Osteoblast (primary cell): ENCODE data around the gene CCT7. TPM values are rescaled to one million over a fixed set of nuclear protein-coding genes. Genes with fewer than 3 reads are reported as not detected.
"Not testable (repeated sequence)": the region's sequence is repeated elsewhere in the genome, so short reads cannot be mapped to it uniquely, and the experiment has no call there.

Experiments
- DNase-seq: peaks from one replicate; pipeline ENCODE4 v3.0.0; 2011; ENCODE audit warnings: low spot score, mixed read lengths; ENCODE audit not compliant: insufficient read length; ENCODE audit errors: missing footprints
- H2AFZ ChIP-seq: 2 replicates; pipeline ENCODE4 v1.6.0; 2011; ENCODE audit warnings: mild to moderate bottlenecking, low read length
- H3K27ac ChIP-seq: 2 replicates; pipeline ENCODE4 v1.5.1; 2011; ENCODE audit warnings: mild to moderate bottlenecking, low read depth, low read length, moderate library complexity
- H3K27me3 ChIP-seq: 2 replicates; pipeline ENCODE4 v1.6.0; 2012; ENCODE audit warnings: mild to moderate bottlenecking, control low read depth, inconsistent platforms, low read length, moderate library complexity; ENCODE audit not compliant: insufficient read depth
- H3K36me3 ChIP-seq: 2 replicates; pipeline ENCODE4 v1.5.1; 2011; ENCODE audit warnings: mild to moderate bottlenecking, low read length, control low read depth, moderate library complexity; ENCODE audit not compliant: insufficient read depth
- H3K4me1 ChIP-seq: 2 replicates; pipeline ENCODE4 v1.5.1; 2011; ENCODE audit warnings: mild to moderate bottlenecking, low read length, control low read depth, moderate library complexity; ENCODE audit not compliant: insufficient read depth
- H3K4me2 ChIP-seq: 2 replicates; pipeline ENCODE4 v1.6.0; 2011; ENCODE audit warnings: mild to moderate bottlenecking, low read length; ENCODE audit not compliant: insufficient read depth
- H3K4me3 ChIP-seq: fragments of 200-600 bp; sonication (generic); 3 replicates; pipeline ENCODE4 v1.5.1; 2012; ENCODE audit warnings: mild to moderate bottlenecking, low read length, inconsistent platforms; ENCODE audit not compliant: insufficient read depth
- H3K79me2 ChIP-seq: 2 replicates; pipeline ENCODE4 v1.6.0; 2012; ENCODE audit warnings: mild to moderate bottlenecking, low read length, control low read depth, inconsistent platforms; ENCODE audit not compliant: insufficient read depth
- H3K9me3 ChIP-seq: 2 replicates; pipeline ENCODE4 v1.5.1; 2011; ENCODE audit warnings: low read depth, low read length, control low read depth
- H4K20me1 ChIP-seq: 2 replicates; pipeline ENCODE4 v1.6.0; 2012; ENCODE audit warnings: mild to moderate bottlenecking, low read length, control low read depth; ENCODE audit not compliant: insufficient read depth
- total RNA-seq: library from RNA; depleted of rRNA; stranded (reverse); fragments of >200 nt; gene quantifications from 2 replicates; pipeline ENCODE4 v1.2.3, GENCODE V29; 2012
- TF ChIP-seq, protein P1 (sequence below): IDR thresholded peaks from 2 replicates; pipeline ENCODE4 v1.5.1; 2011; ENCODE audit warnings: mild to moderate bottlenecking, low read depth, low read length, moderate library complexity; ENCODE audit errors: extremely low read depth

The CCT7 gene
- total RNA-seq, 1 donor: 200 TPM

DNA sequence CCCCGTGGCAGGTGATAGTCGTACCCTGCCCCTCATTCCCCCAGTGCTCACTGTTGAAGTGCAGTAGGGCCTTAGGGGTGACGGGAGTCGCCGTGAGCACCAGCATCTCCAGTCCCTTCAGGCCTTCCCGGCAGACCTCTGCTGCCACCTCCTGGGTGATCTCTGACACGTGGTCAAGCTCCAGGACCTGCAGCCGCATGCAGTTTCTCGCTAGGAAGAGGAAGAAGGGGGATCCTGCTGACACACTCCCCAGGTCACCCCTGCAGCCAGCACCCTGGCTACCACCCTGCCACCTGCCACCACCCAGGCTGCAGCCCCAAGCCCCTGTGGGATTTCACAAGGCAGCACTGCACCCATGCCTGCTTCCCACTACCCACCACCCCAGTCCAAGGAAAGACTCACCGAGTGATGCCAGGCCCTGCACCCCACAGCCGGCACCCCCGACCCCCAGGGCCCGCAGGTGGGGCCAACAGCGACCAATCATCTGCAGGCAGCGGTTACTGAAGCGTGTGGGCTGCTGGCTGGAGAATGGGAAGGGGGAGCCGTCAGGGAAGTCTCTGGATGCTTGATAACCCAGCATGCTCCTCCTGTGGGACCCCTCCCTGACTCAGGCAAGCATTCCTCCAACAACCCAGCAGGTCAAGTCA is 26.4 kb downstream of the CCT7 start:
- H2AFZ ChIP-seq: no peak overlapping the region
- H3K36me3 ChIP-seq: no peaks in the 10 kb centered on the region
- H3K4me2 ChIP-seq: no peak overlapping the region
- TF ChIP-seq, protein P1, sequence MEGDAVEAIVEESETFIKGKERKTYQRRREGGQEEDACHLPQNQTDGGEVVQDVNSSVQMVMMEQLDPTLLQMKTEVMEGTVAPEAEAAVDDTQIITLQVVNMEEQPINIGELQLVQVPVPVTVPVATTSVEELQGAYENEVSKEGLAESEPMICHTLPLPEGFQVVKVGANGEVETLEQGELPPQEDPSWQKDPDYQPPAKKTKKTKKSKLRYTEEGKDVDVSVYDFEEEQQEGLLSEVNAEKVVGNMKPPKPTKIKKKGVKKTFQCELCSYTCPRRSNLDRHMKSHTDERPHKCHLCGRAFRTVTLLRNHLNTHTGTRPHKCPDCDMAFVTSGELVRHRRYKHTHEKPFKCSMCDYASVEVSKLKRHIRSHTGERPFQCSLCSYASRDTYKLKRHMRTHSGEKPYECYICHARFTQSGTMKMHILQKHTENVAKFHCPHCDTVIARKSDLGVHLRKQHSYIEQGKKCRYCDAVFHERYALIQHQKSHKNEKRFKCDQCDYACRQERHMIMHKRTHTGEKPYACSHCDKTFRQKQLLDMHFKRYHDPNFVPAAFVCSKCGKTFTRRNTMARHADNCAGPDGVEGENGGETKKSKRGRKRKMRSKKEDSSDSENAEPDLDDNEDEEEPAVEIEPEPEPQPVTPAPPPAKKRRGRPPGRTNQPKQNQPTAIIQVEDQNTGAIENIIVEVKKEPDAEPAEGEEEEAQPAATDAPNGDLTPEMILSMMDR: peak; percentile 55
- H4K20me1 ChIP-seq: peaks cover 4% of the 10 kb centered on the region
- peak; percentile 98 for DNase-seq
- no peaks in the 10 kb centered on the region for H3K79me2 ChIP-seq
- H3K27ac ChIP-seq: no peak overlapping the region
- H3K4me1 ChIP-seq: no peaks in the 10 kb centered on the region
- no peaks in the 10 kb centered on the region for H3K9me3 ChIP-seq
- H3K27me3 ChIP-seq: no peaks in the 10 kb centered on the region
- no peak overlapping the region for H3K4me3 ChIP-seq

DNA sequence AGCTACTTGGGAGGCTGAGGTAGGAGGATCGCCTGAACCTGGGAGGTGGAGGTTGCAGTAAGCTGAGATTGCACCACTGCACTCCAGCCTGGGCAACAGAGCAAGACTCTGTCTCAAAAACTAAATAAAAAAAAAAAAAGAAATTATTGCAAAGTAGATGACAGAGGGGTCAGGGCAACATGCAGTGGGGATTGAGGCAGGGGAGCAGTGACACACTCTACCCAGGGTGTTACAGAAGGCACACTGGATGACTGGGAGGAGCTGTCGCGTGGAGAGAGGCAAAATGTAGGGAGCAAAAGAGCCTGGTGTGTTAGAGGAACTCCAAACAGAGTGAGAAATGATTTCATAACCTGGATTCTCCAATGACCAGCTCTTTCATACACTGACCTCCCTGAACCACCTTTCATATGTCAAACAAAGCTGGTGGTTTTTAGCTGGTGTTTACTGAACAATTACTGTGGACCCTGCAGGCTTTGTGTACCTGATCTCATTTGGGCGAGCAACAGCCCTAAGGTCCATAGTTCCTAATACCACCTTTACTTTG is 28.1 kb downstream of the CCT7 start:
- peaks cover 3% of the 10 kb centered on the region for H3K27me3 ChIP-seq
- H3K27ac ChIP-seq: no peak overlapping the region
- no peaks in the 10 kb centered on the region for H3K4me1 ChIP-seq
- H3K36me3 ChIP-seq: no peaks in the 10 kb centered on the region
- no peaks in the 10 kb centered on the region for H3K9me3 ChIP-seq
- TF ChIP-seq, protein P1: no peak
- no peaks in the 10 kb centered on the region for H4K20me1 ChIP-seq
- no peak overlapping the region for H2AFZ ChIP-seq
- H3K4me2 ChIP-seq: no peak overlapping the region
- DNase-seq: no peak
- H3K4me3 ChIP-seq: no peak overlapping the region
- no peaks in the 10 kb centered on the region for H3K79me2 ChIP-seq

DNA sequence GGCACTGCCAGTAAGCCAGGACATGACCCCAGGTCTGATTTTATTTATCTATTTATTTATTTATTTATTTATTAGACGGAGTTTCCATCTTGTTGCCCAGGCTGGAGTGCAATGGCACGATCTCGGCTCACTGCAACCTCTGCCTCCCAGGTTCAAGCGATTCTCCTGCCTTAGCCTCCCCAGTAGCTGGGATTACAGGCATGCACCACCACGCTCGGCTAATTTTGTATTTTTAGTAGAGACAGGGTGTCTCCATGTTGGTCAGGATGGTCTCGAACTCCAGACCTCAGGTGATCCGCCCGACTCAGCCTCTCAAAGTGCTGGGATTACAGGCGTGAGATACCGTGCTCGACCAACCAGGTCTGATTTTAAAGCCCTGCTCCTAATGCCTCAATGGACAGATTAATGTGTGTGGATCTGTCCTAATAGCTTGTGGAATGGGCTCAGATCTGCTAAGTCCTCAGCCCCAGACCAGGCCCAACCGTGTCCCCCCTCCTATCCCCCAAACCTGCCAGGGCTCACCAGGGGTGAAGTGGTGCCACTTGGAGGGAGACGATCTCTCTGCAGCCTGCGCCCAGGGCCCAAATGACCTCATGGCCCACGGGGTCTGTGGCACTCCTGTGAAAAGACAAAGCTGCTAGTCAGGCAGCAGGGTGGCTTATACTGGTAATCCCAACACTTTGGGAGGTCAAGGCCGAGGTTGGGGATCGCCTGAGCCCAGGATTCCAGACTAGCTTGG is 28.8 kb downstream of the CCT7 start:
- H3K4me2 ChIP-seq, H3K4me1 ChIP-seq, H3K27me3 ChIP-seq, H3K9me3 ChIP-seq, H2AFZ ChIP-seq, H3K27ac ChIP-seq, H4K20me1 ChIP-seq, H3K4me3 ChIP-seq, H3K79me2 ChIP-seq, H3K36me3 ChIP-seq: not testable (repeated sequence)
- peak; percentile 64 for DNase-seq

DNA sequence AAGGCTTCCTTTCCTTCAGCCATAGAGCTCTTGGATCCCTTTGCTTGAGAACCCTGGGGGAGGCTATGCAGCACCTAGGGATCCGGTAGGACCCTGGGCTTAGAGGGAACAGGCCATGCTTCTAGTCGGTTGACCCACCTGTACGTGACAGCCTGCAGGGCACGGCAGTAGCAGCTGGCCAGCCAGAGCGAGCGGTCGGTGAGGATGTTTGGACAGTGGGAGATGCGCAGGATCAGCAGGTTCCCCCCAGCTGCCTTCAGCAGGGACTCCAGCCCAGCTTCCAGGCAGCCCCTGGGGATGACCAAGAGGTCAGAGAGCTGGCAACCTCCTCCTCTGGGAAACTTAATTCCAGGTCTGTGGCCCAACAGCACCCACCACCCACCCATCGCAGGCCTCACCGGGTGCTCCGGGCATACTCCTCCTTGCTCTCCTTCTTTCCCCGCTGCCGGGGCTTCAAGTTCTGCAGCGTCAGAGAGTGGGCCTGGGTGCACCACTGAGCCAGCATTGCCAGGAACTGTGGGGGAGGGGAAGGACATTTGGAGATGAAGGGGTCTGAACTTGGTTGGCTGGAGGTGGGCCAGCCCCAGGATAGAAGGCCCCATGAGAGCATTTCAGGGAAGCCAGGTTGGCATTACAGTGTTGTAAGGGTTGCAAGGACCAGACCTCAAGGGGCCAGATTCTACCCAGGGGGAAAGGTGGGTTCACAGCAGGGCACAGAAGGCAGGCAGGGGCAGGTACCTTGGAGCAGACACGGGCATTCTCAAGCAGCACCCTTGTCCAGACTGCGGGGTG is 29.6 kb downstream of the CCT7 start:
- Histone ChIP-seq H3K79me2 (no peaks in the 10 kb centered on the region), H3K9me3 (no peaks in the 10 kb centered on the region), H2AFZ (no peak overlapping the region), H3K4me1 (no peaks in the 10 kb centered on the region), H3K36me3 (no peaks in the 10 kb centered on the region), H3K27me3 (peaks cover 19% of the 10 kb centered on the region), H3K4me3 (no peak overlapping the region), H4K20me1 (no peaks in the 10 kb centered on the region), H3K4me2 (no peak overlapping the region), H3K27ac (no peak overlapping the region)
- TF ChIP-seq, protein P1: no peak
- peak; percentile 68 for DNase-seq
